Right cardiac atrium (tissue), 5 donors: ENCODE data around the gene C10orf71. TPM values are rescaled to one million over a fixed set of nuclear protein-coding genes. Genes with fewer than 3 reads are reported as not detected.
A peak's percentile ranks its signal among the peaks of the same experiment; 100 is the strongest.

ENCODE experiments used
- ATAC-seq, 2 donors: fragments of 200-7000 bp; cut with Tn5 transposase; one replicate each; pipeline versions ENCODE4 v1.8.0 to v1.9.1; 2020; ENCODE audit warnings: moderate library complexity in 2 of 2, mild to moderate bottlenecking in 1 of 2
- DNase-seq, 3 donors: peaks; one replicate each; pipeline ENCODE4 v3.0.0-alpha.2; 2020
- H3K27ac ChIP-seq: one replicate; pipeline ENCODE4 v1.5.1; 2013; ENCODE audit warnings: mild to moderate bottlenecking, low read length, control low read depth, moderate library complexity
- H3K27me3 ChIP-seq: one replicate; pipeline ENCODE4 v1.6.1; 2013; ENCODE audit not compliant: control insufficient read depth, insufficient read depth
- H3K4me1 ChIP-seq: one replicate; pipeline ENCODE4 v1.6.1; 2013; ENCODE audit warnings: low read length; ENCODE audit not compliant: control insufficient read depth, insufficient read depth
- H3K4me3 ChIP-seq: one replicate; pipeline ENCODE4 v1.5.1; 2013; ENCODE audit warnings: low read length, control low read depth
- H3K9me3 ChIP-seq: one replicate; pipeline ENCODE4 v1.6.1; 2013; ENCODE audit warnings: low read length; ENCODE audit not compliant: control insufficient read depth
- WGBS: extraction: QIAGEN DNeasy Blood & Tissue Kit; methylation state at CpG from one replicate; pipeline ENCODE4 v1.1.7; 2013; 5-methylcytosine and 5-hydroxymethylcytosine counted together
- intact Hi-C, 4 donors: fragments of 100-400 bp; cut with DNase I; formaldehyde crosslinking; loops; one replicate each; pipeline versions ENCODE4 v1.11.0 to v1.14.0; 2022 to 2023
- polyA plus RNA-seq: library from polyadenylated mRNA; stranded (reverse); fragments of 200-250 nt; gene quantifications from one replicate; pipeline ENCODE4 v1.2.3, GENCODE V29; 2013
- total RNA-seq, 4 donors: library from RNA; stranded (reverse); fragmentation: NEBNext Ultra II Directional; extraction: Animal tissue kit (Norgen Biotek cat#: 25700); gene quantifications; one replicate each; pipeline ENCODE4 v1.2.1, GENCODE V29; 2021
- donor health status: healthy with polysubstance abuse.
- donor health status: DM: no; HTN: yes; CAD: no.
- donor health status: DM: no; HTN: no; CAD: no.
- donor health status: DM: no; HTN: yes; CAD: no; lungs with severe emphysema.
- donor health status: DM: yes; HTN: yes; CAD: no.

Gene C10orf71
- total and polyA plus RNA-seq, 5 donors: 27.8 to 98.9 (median 72.2) TPM

- no peak overlapping the region for H3K4me3 ChIP-seq
- ATAC-seq (no peak), DNase-seq (no peak)
- intact Hi-C loops: no loop called here
- 86% methylated on average over 4 of the region's 4 CpGs for WGBS
- H3K4me1 ChIP-seq: no peaks in the 10 kb centered on the region
- H3K27me3 ChIP-seq: no peaks in the 10 kb centered on the region
- H3K9me3 ChIP-seq: no peaks in the 10 kb centered on the region
- H3K27ac ChIP-seq: no peak overlapping the region
Observed at GRCh38 chr10:49260644-49261296, 38.2 kb upstream of the C10orf71 start.

DNA sequence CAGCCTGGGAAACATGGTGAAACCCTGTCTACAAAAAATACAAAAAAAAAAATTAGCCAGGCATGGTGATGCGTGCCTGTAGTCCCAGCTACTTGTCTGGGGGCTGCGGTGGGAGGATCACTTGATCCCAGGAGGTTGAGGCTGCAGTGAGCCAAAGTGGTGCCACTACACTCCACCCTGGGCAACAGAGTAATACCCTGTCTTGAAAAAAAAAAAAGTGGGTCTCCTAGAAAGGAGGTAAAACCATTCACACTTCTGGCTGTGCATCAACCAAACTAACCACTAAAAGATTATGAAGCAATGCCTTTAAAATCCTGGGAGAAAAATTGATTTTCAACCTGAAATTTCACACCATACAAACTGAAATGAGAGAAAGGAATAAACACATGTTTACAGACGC lies 35.4 kb upstream of the C10orf71 start:
- H3K4me3 ChIP-seq: no peak overlapping the region
- H3K27ac ChIP-seq: no peak overlapping the region
- H3K27me3 ChIP-seq: no peaks in the 10 kb centered on the region
- no peaks in the 10 kb centered on the region for H3K9me3 ChIP-seq
- DNase-seq (no peak), ATAC-seq (no peak)
- 88% methylated on average over 3 of the region's 3 CpGs for WGBS
- H3K4me1 ChIP-seq: no peaks in the 10 kb centered on the region
- intact Hi-C loops: no loop called here

DNA sequence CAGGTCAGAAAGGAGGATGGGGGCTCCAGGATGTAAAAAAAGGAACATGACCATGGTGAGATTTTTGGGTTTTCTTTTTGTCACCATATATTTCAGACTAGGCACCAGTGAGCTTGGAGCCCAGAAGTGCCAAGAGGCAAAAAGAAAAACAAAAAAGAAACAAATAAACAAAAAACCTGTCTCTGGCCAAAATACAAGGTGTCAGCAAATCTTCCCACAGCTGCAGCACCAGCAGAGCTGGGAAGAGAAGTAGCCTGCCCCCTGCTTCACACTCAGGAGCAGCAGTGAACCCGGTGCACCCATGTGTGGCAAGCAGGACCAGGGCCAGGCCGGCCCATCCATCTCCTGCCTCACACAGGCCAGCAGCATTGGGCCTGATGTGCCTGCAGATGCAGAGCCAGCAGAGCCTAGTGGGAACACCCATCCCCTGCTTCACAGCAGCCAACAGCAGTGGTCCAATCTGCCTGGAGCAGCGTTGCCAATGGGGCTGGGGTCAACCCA lies 34.7 kb upstream of the C10orf71 start:
- no peak for ATAC-seq
- Histone ChIP-seq H3K27ac (no peak overlapping the region), H3K27me3 (no peaks in the 10 kb centered on the region), H3K9me3 (no peaks in the 10 kb centered on the region), H3K4me1 (no peaks in the 10 kb centered on the region), H3K4me3 (no peak overlapping the region)
- WGBS: 94% methylated on average over 3 of the region's 3 CpGs
- intact Hi-C loops: no loop called here
- DNase-seq: no peak

DNA sequence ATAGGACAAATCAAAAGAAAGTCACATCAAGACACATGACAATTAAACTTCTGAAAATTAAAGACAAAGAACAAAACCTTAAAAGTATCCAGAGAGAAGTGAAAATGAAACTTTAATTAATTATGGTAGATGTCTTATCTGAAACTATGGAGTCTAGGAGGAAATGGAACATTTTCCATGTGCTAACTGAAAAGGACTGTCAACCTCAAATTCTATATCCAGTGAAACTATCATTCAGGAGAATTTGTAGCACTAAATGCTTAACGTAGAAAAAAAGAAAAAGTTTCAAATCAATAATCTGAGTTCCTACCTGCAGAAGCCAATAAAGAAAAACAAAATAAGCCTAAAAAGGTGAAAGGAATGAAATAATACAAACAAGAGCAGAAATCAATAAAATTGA lies 33.1 kb upstream of the C10orf71 start:
- intact Hi-C loops: no loop called here
- 82% methylated on average over 1 of the region's 1 CpG for WGBS
- H3K4me1 ChIP-seq: peaks cover 4% of the 10 kb centered on the region
- H3K9me3 ChIP-seq: no peaks in the 10 kb centered on the region
- H3K4me3 ChIP-seq: no peak overlapping the region
- ATAC-seq (no peak), DNase-seq (no peak)
- no peaks in the 10 kb centered on the region for H3K27me3 ChIP-seq
- no peak overlapping the region for H3K27ac ChIP-seq

GRCh38 chr10:49268185-49268584 lies 30.8 kb upstream of the C10orf71 start:
- H3K4me1 ChIP-seq: peaks cover 11% of the 10 kb centered on the region
- H3K27ac ChIP-seq: no peak overlapping the region
- intact Hi-C loops: no loop called here

DNA sequence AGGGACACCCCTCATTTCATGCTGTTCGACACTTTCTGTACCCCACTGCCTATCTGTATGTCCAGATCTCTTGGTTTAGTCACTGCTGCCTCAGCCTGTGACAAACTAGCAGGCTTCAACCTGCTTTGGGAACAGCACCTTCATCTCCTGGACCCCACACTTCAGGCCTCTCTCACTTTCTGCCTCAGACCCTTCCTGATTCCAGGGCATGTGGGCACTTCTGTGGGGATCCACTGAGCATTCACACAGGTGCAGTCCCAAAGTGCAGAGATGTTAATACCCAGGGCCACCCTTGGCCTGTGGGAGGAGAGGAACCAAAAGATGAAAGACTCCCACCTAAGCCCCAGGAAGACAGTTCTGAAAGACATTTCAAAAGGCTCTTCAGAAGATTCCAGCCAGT lies 29.4 kb upstream of the C10orf71 start:
- intact Hi-C loops: no loop called here
- Histone ChIP-seq H3K27ac (no peak overlapping the region), H3K9me3 (no peaks in the 10 kb centered on the region), H3K4me1 (peaks cover 11% of the 10 kb centered on the region), H3K4me3 (no peak overlapping the region), H3K27me3 (no peaks in the 10 kb centered on the region)
- 82% methylated on average over 1 of the region's 1 CpG for WGBS
- DNase-seq (no peak), ATAC-seq (no peak)

More at GRCh38 chr10:49268185-49268584, 30.8 kb upstream of the C10orf71 start:
- DNase-seq: no peak
- H3K4me3 ChIP-seq: no peak overlapping the region
- no peak for ATAC-seq
- no peaks in the 10 kb centered on the region for H3K9me3 ChIP-seq
- WGBS: 75% methylated on average over 2 of the region's 2 CpGs
- H3K27me3 ChIP-seq: no peaks in the 10 kb centered on the region

DNA sequence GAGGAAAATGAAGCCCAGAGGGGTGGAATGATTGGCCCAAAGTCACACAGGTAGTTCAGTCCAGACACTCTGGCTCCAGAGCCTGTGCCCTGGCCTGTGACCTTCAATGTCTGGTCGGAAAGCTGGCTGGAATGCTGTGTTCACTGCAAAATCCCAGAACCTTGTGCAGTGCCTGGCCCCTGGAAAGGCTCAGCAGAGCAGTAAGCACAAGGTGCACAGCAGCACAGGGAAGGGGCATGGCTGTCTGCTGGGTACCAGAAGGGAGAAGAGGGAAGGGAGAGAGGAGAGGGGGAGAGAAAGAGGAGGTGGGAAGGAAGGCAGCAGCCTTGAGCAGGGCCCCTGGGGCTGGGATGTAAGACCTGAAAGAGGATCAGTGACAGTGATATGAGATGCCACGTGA lies 28.4 kb upstream of the C10orf71 start:
- DNase-seq: peak in 1 of 3 donors; percentile 16
- intact Hi-C loops: no loop called here
- no peak overlapping the region for H3K4me3 ChIP-seq
- no peaks in the 10 kb centered on the region for H3K27me3 ChIP-seq
- no peak overlapping the region for H3K27ac ChIP-seq
- ATAC-seq: no peak
- H3K9me3 ChIP-seq: no peaks in the 10 kb centered on the region
- peaks cover 11% of the 10 kb centered on the region for H3K4me1 ChIP-seq
- 43% methylated on average over 2 of the region's 2 CpGs for WGBS

GRCh38 chr10:49271346-49271745 lies 27.6 kb upstream of the C10orf71 start:
- intact Hi-C loops: no loop called here
- Histone ChIP-seq H3K27me3 (no peaks in the 10 kb centered on the region), H3K27ac (no peak overlapping the region), H3K4me3 (no peak overlapping the region), H3K9me3 (no peaks in the 10 kb centered on the region), H3K4me1 (peaks cover 11% of the 10 kb centered on the region)
- peak; percentile 60 to 76 for ATAC-seq
- WGBS: 66% methylated on average over 11 of the region's 11 CpGs
- peak in 2 of 3 donors; percentile 65 to 70 for DNase-seq

GRCh38 chr10:49272251-49273081 lies 26.5 kb upstream of the C10orf71 start:
- DNase-seq: peak in 1 of 3 donors; percentile 82
- intact Hi-C loops: no loop called here
- H3K4me3 ChIP-seq: no peak overlapping the region
- ATAC-seq: peak; percentile 46 to 61
- H3K27me3 ChIP-seq: no peaks in the 10 kb centered on the region
- peaks cover 11% of the 10 kb centered on the region for H3K4me1 ChIP-seq
- peak overlapping the region; percentile 45 for H3K27ac ChIP-seq
- 44% methylated on average over 21 of the region's 21 CpGs for WGBS
- no peaks in the 10 kb centered on the region for H3K9me3 ChIP-seq

DNA sequence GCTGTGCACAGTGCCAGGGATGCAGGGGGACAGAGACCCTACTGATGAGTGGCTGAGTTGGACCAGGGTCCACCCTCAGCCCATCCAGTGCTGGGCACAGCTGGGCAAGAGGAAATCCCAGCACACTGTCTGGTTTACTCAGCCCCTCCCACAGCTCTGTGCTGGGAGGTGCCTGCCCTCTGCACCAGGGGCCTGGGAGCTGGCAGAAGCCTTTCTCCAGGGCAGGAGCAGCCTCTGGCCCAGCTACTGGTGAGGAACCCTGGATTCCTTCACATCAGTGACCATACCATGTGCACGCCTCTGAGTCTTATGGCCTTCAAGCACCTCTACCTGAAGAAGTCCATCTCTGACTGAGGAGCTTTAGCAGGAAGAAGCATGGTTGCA lies 25.9 kb upstream of the C10orf71 start:
- DNase-seq (no peak), ATAC-seq (peak; percentile 31 to 46)
- H3K27me3 ChIP-seq: no peaks in the 10 kb centered on the region
- WGBS: 88% methylated on average over 1 of the region's 1 CpG
- H3K9me3 ChIP-seq: no peaks in the 10 kb centered on the region
- intact Hi-C loops: no loop called here
- peaks cover 16% of the 10 kb centered on the region for H3K4me1 ChIP-seq
- no peak overlapping the region for H3K27ac ChIP-seq
- H3K4me3 ChIP-seq: no peak overlapping the region

DNA sequence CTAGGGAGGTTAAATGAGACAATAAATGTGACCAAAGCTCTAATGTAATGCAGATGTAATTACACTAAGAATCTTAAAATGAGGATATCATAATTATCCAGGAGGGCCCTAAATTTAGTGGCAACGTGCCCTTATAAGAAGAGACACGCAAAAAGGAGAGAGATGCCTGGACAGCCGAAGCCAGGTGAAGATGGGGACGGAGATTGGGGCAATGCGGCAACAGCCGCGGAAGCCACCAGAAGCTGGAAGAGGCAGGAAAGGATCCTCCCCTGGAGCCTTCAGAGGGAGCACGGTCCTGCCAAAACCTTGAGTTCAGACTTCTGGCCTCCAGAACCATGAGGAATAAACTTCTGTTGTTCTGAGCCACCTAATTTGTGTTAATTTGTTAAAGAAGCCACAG lies 25.3 kb upstream of the C10orf71 start:
- Histone ChIP-seq H3K9me3 (no peaks in the 10 kb centered on the region), H3K4me3 (no peak overlapping the region), H3K27me3 (no peaks in the 10 kb centered on the region), H3K27ac (no peak overlapping the region), H3K4me1 (peaks cover 17% of the 10 kb centered on the region)
- DNase-seq (no peak), ATAC-seq (no peak)
- intact Hi-C loops: no loop called here
- 95% methylated on average over 8 of the region's 8 CpGs for WGBS
